ENCODE measurements around the gene MFAP3. TPM values are rescaled to one million over a fixed set of nuclear protein-coding genes. Genes with fewer than 3 reads are reported as not detected.

The MFAP3 gene
- total and polyA plus RNA-seq, 7 donors: 8.2 to 45.5 (median 23.0) TPM

GRCh38 chr5:154097031-154097430 is 58.3 kb downstream of the MFAP3 start:
- H3K27ac ChIP-seq: no peak overlapping the region
- H3K9me3 ChIP-seq: no peaks in the 10 kb centered on the region
- intact Hi-C loops (cut with DNase I): no loop called here
- H3K27me3 ChIP-seq (ENCODE audit: insufficient read depth in 3 of 3, low read length in 2 of 3): no peaks in the 10 kb centered on the region
- H3K4me1 ChIP-seq: peaks cover 7% of the 10 kb centered on the region
- H3K4me3 ChIP-seq: no peak overlapping the region
- no peak for TF ChIP-seq CTCF (IDR thresholded peaks at IDR 0.05)
- DNase-seq (no peak), ATAC-seq (no peak)
- H3K36me3 ChIP-seq (ENCODE audit: insufficient read depth in 1 of 2, low read depth in 1 of 2): no peaks in the 10 kb centered on the region
- WGBS, 3 donors: 63 to 69% (median 69%) methylated on average over 2 of the region's 2 CpGs

GRCh38 chr5:154098465-154098864 is 59.7 kb downstream of the MFAP3 start:
- Histone ChIP-seq H3K4me1 (no peaks in the 10 kb centered on the region), H3K36me3 (ENCODE audit: insufficient read depth in 1 of 2, low read depth in 1 of 2) (no peaks in the 10 kb centered on the region), H3K27ac (no peak overlapping the region), H3K9me3 (no peaks in the 10 kb centered on the region), H3K27me3 (ENCODE audit: insufficient read depth in 3 of 3, low read length in 2 of 3) (no peaks in the 10 kb centered on the region), H3K4me3 (no peak overlapping the region)
- no peak for DNase-seq
- 75 to 83% (median 81%) methylated on average over 2 of the region's 2 CpGs for WGBS, 3 donors
- intact Hi-C loops (cut with DNase I): no loop called here
- no peak for ATAC-seq
- no peak for TF ChIP-seq CTCF (IDR thresholded peaks at IDR 0.05)

GRCh38 chr5:154101184-154101583 is 62.4 kb downstream of the MFAP3 start:
- intact Hi-C loops (cut with DNase I): no loop called here
- Histone ChIP-seq H3K27me3 (ENCODE audit: insufficient read depth in 3 of 3, low read length in 2 of 3) (no peaks in the 10 kb centered on the region), H3K9me3 (no peaks in the 10 kb centered on the region), H3K27ac (no peak overlapping the region), H3K36me3 (ENCODE audit: insufficient read depth in 1 of 2, low read depth in 1 of 2) (no peaks in the 10 kb centered on the region), H3K4me3 (no peak overlapping the region), H3K4me1 (no peaks in the 10 kb centered on the region)
- ATAC-seq (no peak), DNase-seq (no peak)
- no peak for TF ChIP-seq CTCF (IDR thresholded peaks at IDR 0.05)
- WGBS, 3 donors: 87 to 95% (median 90%) methylated on average over 1 of the region's 1 CpG

- Histone ChIP-seq H3K36me3 (ENCODE audit: insufficient read depth in 1 of 2, low read depth in 1 of 2) (no peaks in the 10 kb centered on the region), H3K4me3 (no peak overlapping the region), H3K27me3 (ENCODE audit: insufficient read depth in 3 of 3, low read length in 2 of 3) (no peaks in the 10 kb centered on the region), H3K4me1 (no peaks in the 10 kb centered on the region), H3K27ac (no peak overlapping the region), H3K9me3 (no peaks in the 10 kb centered on the region)
- WGBS, 3 donors: 18 to 36% (median 24%) methylated on average over 4 of the region's 4 CpGs
- DNase-seq: no peak
- TF ChIP-seq CTCF (IDR thresholded peaks at IDR 0.05): no peak
- ATAC-seq: no peak
- intact Hi-C loops (cut with DNase I): no loop called here
These were observed 64.5 kb downstream of the MFAP3 start for GRCh38 chr5:154103233-154103632.

Other genes with a start within 250 kb of the MFAP3 start
- gene FAM114A2, start 57 bp upstream of the MFAP3 start, total RNA-seq: 10 to 100 TPM; 22.6 to 36.5 (median 28.0) TPM
- gene FAM114A2, start 57 bp upstream of the MFAP3 start, polyA plus RNA-seq: 10 to 100 TPM; 11.2 to 23.2 (median 11.4) TPM
- 1 to 10 TPM; 5.2 to 9.9 (median 7.8) TPM for gene GALNT10, start 151.8 kb downstream of the MFAP3 start, total RNA-seq
- 1 to 10 TPM; 4.2 to 8.3 (median 6.8) TPM for gene GALNT10, start 151.8 kb downstream of the MFAP3 start, polyA plus RNA-seq